HG03066 (cell line): Measurements from ENCODE around the gene AMPD1.

Experiments
- ATAC-seq: cut with Tn5 transposase; IDR thresholded peaks from one replicate; pipeline ENCODE4 v1.9.1; 2021; ENCODE audit warnings: low read depth; ENCODE audit not compliant: unreplicated experiment

Gene AMPD1

GRCh38 chr1:114651893-114652292, 43.5 kb downstream of the AMPD1 start:
- no peak for ATAC-seq

- no peak for ATAC-seq
Measured at GRCh38 chr1:114648503-114648902, 46.8 kb downstream of the AMPD1 start.

- ATAC-seq = no peak
Measured at GRCh38 chr1:114641377-114641776, 54.0 kb downstream of the AMPD1 start.

DNA sequence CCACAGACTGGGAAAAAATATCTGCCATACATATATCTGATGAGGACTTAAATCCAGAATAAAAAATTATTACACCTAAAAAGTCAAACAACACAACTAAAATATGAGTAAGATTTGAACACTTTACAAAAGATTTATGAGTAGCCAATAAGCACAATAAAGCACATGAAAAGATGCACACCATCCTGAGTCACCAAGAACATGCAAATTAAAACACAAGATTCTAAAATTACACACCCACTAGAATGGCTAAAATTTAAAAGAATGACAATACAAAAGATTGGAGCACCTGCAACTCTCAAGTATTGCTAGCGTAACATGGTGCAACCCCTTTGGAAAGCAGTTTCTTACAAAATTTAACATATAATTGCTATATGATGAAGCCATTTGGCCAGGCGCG, 56.4 kb downstream of the AMPD1 start:
- no peak for ATAC-seq

GRCh38 chr1:114632427-114632826, 62.9 kb downstream of the AMPD1 start:
- ATAC-seq = no peak

GRCh38 chr1:114627107-114627506, 68.2 kb downstream of the AMPD1 start:
- ATAC-seq = no peak

DNA sequence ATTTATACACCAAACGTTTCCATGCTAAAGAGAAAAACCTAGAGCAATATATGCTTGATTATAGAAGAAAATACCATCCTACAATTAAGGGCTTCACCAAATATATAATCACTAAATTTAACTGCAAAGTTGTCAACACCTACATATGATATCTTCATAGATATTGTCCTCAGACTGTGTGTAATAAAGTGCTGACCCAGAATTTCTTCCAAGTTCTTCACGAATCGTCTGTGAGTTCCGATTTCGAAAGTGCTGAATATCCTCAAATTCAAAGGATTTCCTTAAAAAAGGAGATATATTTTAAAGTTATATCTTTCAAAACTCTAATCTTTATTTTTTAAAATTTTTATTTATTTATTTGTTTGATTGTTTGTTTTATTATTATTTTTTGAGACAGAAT, 72.0 kb downstream of the AMPD1 start:
- ATAC-seq = no peak
